Sigmoid colon (tissue), 7 donors: ENCODE results near the gene LLGL1. TPM values are rescaled to one million over a fixed set of nuclear protein-coding genes. Genes with fewer than 3 reads are reported as not detected.

Experiments
- DNase-seq: peaks from one replicate; pipeline ENCODE4 v3.0.0-alpha.2; 2019
- H3K27ac ChIP-seq, 4 donors: fragments of 200-600 bp; sonication (generic); one replicate each; pipeline ENCODE4 v1.5.1; 2016 to 2019; ENCODE audit warnings: mild to moderate bottlenecking in 1 of 4
- H3K27me3 ChIP-seq, 3 donors: fragments of 200-600 bp; sonication (generic); one replicate each; pipeline ENCODE4 v1.5.1; 2019; ENCODE audit warnings: mild to moderate bottlenecking in 1 of 3
- H3K36me3 ChIP-seq, 4 donors: fragments of 200-600 bp; sonication (generic); one replicate each; pipeline ENCODE4 v1.5.1; 2016 to 2019
- H3K4me1 ChIP-seq, 4 donors: fragments of 200-600 bp; sonication (generic); one replicate each; pipeline ENCODE4 v1.5.1; 2017 to 2019
- H3K4me3 ChIP-seq, 4 donors: fragments of 200-600 bp; sonication (generic); one replicate each; pipeline ENCODE4 v1.5.1; 2017 to 2019; ENCODE audit warnings: mild to moderate bottlenecking in 2 of 4, moderate library complexity in 1 of 4
- H3K9me3 ChIP-seq, 4 donors: fragments of 200-600 bp in 3 of 4; sonication (generic) in 3 of 4; one replicate each; pipeline versions ENCODE4 v1.5.1 to v1.6.1; 2013 to 2019
- CTCF ChIP-seq, 4 experiments: fragments of 450-650 bp in 3 of 4; fragments of 200-600 bp in 1 of 4; IDR thresholded peaks; one replicate each; pipeline ENCODE4 v1.5.1; 2016 to 2019; ENCODE audit warnings: antibody characterized with exemption in 4 of 4, mild to moderate bottlenecking in 3 of 4, moderate library complexity in 2 of 4
- EP300 ChIP-seq, 4 donors: sonication (generic); formaldehyde crosslinking; IDR thresholded peaks; one replicate each; pipeline ENCODE4 v1.6.1; 2017; ENCODE audit warnings: antibody characterized with exemption in 4 of 4
- POLR2A ChIP-seq, 2 donors: fragments of 450-650 bp; IDR thresholded peaks; one replicate each; pipeline ENCODE4 v1.6.1; 2016; ENCODE audit warnings: antibody characterized with exemption in 2 of 2, mild to moderate bottlenecking in 2 of 2, moderate library complexity in 2 of 2
- POLR2AphosphoS5 ChIP-seq, 4 donors: sonication (generic); formaldehyde crosslinking; IDR thresholded peaks; one replicate each; pipeline ENCODE4 v1.6.1; 2017; ENCODE audit warnings: antibody characterized with exemption in 4 of 4
- WGBS, 2 donors: extraction: QIAGEN DNeasy Blood & Tissue Kit; methylation state at CpG; one replicate each; pipeline ENCODE4 v1.1.7; 2013; 5-methylcytosine and 5-hydroxymethylcytosine counted together
- intact Hi-C: fragments of 100-400 bp; cut with DNase I; formaldehyde crosslinking; loops from one replicate; pipeline ENCODE4 v1.15.1; 2023
- polyA plus RNA-seq, 3 donors: library from polyadenylated mRNA; stranded (reverse); fragments of 200-250 nt; gene quantifications; one replicate each; pipeline ENCODE4 v1.2.3, GENCODE V29; 2013
- total RNA-seq, 4 donors: library from RNA; depleted of rRNA; stranded (reverse); fragments of >200 nt; gene quantifications; one replicate each; pipeline ENCODE4 v1.1.0, GENCODE V29; 2016
- donor health status: healthy with polysubstance abuse.
- donor health status: Bipolar disorder and iron deficiency.
- donor health status: healthy.

The LLGL1 gene
- total and polyA plus RNA-seq, 7 donors, result 2.8 to 25.2 (median 16.8) TPM

- no peak for DNase-seq
- H3K27me3 ChIP-seq, result no peaks in the 10 kb centered on the region
- whole genome bisulfite sequencing, 2 donors, result 92 to 95% methylated on average over 1 of the region's 1 CpG
- intact Hi-C loops, result no loop called here
- no peaks in the 10 kb centered on the region for H3K9me3 ChIP-seq
- no peak for TF ChIP-seq POLR2A (IDR thresholded peaks at IDR 0.05)
- TF ChIP-seq EP300 (IDR thresholded peaks at IDR 0.05), result no peak
- TF ChIP-seq CTCF (IDR thresholded peaks at IDR 0.05), result no peak
- no peak for TF ChIP-seq POLR2AphosphoS5 (IDR thresholded peaks at IDR 0.05)
- no peak overlapping the region for H3K27ac ChIP-seq
- no peak overlapping the region for H3K4me3 ChIP-seq
- peaks cover 15 to 84% (median 54%) of the 10 kb centered on the region in 4 donors for H3K36me3 ChIP-seq
- H3K4me1 ChIP-seq, result no peaks in the 10 kb centered on the region
These were observed 51.6 kb downstream of the LLGL1 start for GRCh38 chr17:18277076-18277475.

GRCh38 chr17:18278867-18279266 is 53.4 kb downstream of the LLGL1 start:
- H3K9me3 ChIP-seq, result no peaks in the 10 kb centered on the region
- WGBS, 2 donors, result 93 to 94% methylated on average over 3 of the region's 3 CpGs
- no peaks in the 10 kb centered on the region for H3K4me1 ChIP-seq
- TF ChIP-seq POLR2AphosphoS5 (IDR thresholded peaks at IDR 0.05), result no peak
- no peak for TF ChIP-seq CTCF (IDR thresholded peaks at IDR 0.05)
- no peak for TF ChIP-seq EP300 (IDR thresholded peaks at IDR 0.05)
- TF ChIP-seq POLR2A (IDR thresholded peaks at IDR 0.05), result no peak
- peaks cover 15 to 91% (median 66%) of the 10 kb centered on the region in 4 donors for H3K36me3 ChIP-seq
- H3K27ac ChIP-seq, result no peak overlapping the region
- DNase-seq, result no peak
- no peak overlapping the region for H3K4me3 ChIP-seq
- H3K27me3 ChIP-seq, result no peaks in the 10 kb centered on the region
- intact Hi-C loops, result no loop called here

GRCh38 chr17:18280249-18280648 is 54.8 kb downstream of the LLGL1 start:
- no peak for DNase-seq
- H3K27ac ChIP-seq, result no peak overlapping the region
- peaks cover 16 to 94% (median 68%) of the 10 kb centered on the region in 4 donors for H3K36me3 ChIP-seq
- H3K27me3 ChIP-seq, result no peaks in the 10 kb centered on the region
- TF ChIP-seq POLR2A (IDR thresholded peaks at IDR 0.05) (no peak), CTCF (IDR thresholded peaks at IDR 0.05) (no peak), EP300 (IDR thresholded peaks at IDR 0.05) (no peak), POLR2AphosphoS5 (IDR thresholded peaks at IDR 0.05) (no peak)
- no peaks in the 10 kb centered on the region for H3K9me3 ChIP-seq
- no peaks in the 10 kb centered on the region for H3K4me1 ChIP-seq
- intact Hi-C loops, result no loop called here
- 93 to 98% methylated on average over 4 of the region's 4 CpGs for WGBS, 2 donors
- H3K4me3 ChIP-seq, result no peak overlapping the region

GRCh38 chr17:18280766-18281371 is 55.4 kb downstream of the LLGL1 start:
- TF ChIP-seq CTCF (IDR thresholded peaks at IDR 0.05) (no peak), EP300 (IDR thresholded peaks at IDR 0.05) (no peak), POLR2A (IDR thresholded peaks at IDR 0.05) (no peak), POLR2AphosphoS5 (IDR thresholded peaks at IDR 0.05) (no peak)
- H3K27ac ChIP-seq, result no peak overlapping the region
- H3K27me3 ChIP-seq, result no peaks in the 10 kb centered on the region
- no peaks in the 10 kb centered on the region for H3K4me1 ChIP-seq
- 46 to 70% methylated on average over 5 of the region's 5 CpGs for WGBS, 2 donors
- no peak overlapping the region for H3K4me3 ChIP-seq
- H3K36me3 ChIP-seq, result peaks cover 17 to 99% (median 70%) of the 10 kb centered on the region in 4 donors
- intact Hi-C loops, result no loop called here
- DNase-seq, result no peak
- H3K9me3 ChIP-seq, result no peaks in the 10 kb centered on the region

- Histone ChIP-seq H3K4me3 (no peak overlapping the region), H3K36me3 (peaks cover 17 to 99% (median 67%) of the 10 kb centered on the region in 4 donors), H3K4me1 (no peaks in the 10 kb centered on the region), H3K9me3 (no peaks in the 10 kb centered on the region), H3K27ac (no peak overlapping the region), H3K27me3 (no peaks in the 10 kb centered on the region)
- intact Hi-C loops, result no loop called here
- TF ChIP-seq CTCF (IDR thresholded peaks at IDR 0.05), result no peak
- no peak for TF ChIP-seq POLR2AphosphoS5 (IDR thresholded peaks at IDR 0.05)
- TF ChIP-seq POLR2A (IDR thresholded peaks at IDR 0.05), result no peak
- no peak for TF ChIP-seq EP300 (IDR thresholded peaks at IDR 0.05)
- no peak for DNase-seq
- 91 to 95% methylated on average over 6 of the region's 6 CpGs for WGBS, 2 donors
These were observed 56.4 kb downstream of the LLGL1 start for GRCh38 chr17:18281788-18282187.
